Endothelial cell of umbilical vein (primary cell): ENCODE results near the gene BRICD5.

Experiments used
- CTCF ChIP-seq, 2 donors: IDR thresholded peaks; 1 replicate in 1 of 2; 2 replicates in 1 of 2; pipeline ENCODE4 v1.5.1; 2011; ENCODE audit warnings: low read length in 2 of 2, mild to moderate bottlenecking in 2 of 2, moderate library complexity in 2 of 2, control low read depth in 1 of 2, inconsistent platforms in 1 of 2, low read depth in 1 of 2; ENCODE audit not compliant: insufficient read depth in 1 of 2; ENCODE audit errors: extremely low read depth in 1 of 2
- EZH2 ChIP-seq: IDR thresholded peaks from 2 replicates; pipeline ENCODE4 v1.6.1; 2012; ENCODE audit warnings: borderline replicate concordance, low read depth, mild to moderate bottlenecking, moderate library complexity, low read length, inconsistent platforms; ENCODE audit not compliant: severe bottlenecking
- MAX ChIP-seq: IDR thresholded peaks from 2 replicates; pipeline ENCODE4 v1.6.1; 2011; ENCODE audit not compliant: insufficient read depth, insufficient read length
- MYC ChIP-seq: IDR thresholded peaks from one replicate; pipeline ENCODE4 v1.6.1; 2011; ENCODE audit warnings: mild to moderate bottlenecking, low read depth, low read length
- POLR2A ChIP-seq: IDR thresholded peaks from 2 replicates; pipeline ENCODE4 v1.6.1; 2012; ENCODE audit warnings: low read depth, mild to moderate bottlenecking, control low read depth, low read length
- POLR2AphosphoS5 ChIP-seq: IDR thresholded peaks from 2 replicates; pipeline ENCODE4 v1.6.1; 2012; ENCODE audit warnings: low read depth, mild to moderate bottlenecking, control low read depth, low read length, moderate library complexity; ENCODE audit not compliant: insufficient read depth

GRCh38 chr16:2173916-2174315 is 36.7 kb downstream of the BRICD5 start:
- no peak for TF ChIP-seq CTCF (IDR thresholded peaks at IDR 0.05; ENCODE audit: extremely low read depth in 1 of 2, insufficient read depth in 1 of 2, low read depth in 1 of 2, low read length in 2 of 2)
- no peak for TF ChIP-seq MYC
- no peak for TF ChIP-seq POLR2A
- no peak for TF ChIP-seq POLR2AphosphoS5
- no peak for TF ChIP-seq EZH2
- no peak for TF ChIP-seq MAX
